NT2/D1 (cell line): ENCODE results near the gene NAXE.

Experiments
- YY1 ChIP-seq: IDR thresholded peaks from 2 replicates; pipeline ENCODE4 v1.6.1; 2011; ENCODE audit not compliant: insufficient read length, insufficient read depth
- ZNF274 ChIP-seq: IDR thresholded peaks from 2 replicates; pipeline ENCODE4 v1.6.1; 2011; ENCODE audit warnings: mild to moderate bottlenecking, low read depth, low read length

DNA sequence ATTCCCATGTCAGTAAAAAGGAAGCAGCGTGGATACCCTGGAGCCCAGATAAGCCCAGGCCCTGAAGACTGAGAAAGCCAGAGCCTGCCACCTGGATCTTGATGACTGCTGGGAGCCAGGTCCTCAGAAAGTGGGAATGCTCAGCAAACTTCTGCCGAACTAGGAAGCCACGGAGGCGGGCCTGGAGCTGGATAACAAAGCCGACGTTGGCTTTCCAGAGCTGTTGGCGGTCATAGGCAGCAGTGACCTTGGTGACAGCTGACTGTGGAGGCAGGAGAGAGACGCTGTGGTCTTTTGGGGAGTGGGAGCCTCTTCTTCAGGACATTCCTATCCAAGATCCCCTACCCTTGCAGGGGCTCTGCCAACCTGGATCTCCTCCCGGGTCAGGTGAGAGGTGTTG is 43.6 kb upstream of the NAXE start:
- TF ChIP-seq YY1 = no peak
- TF ChIP-seq ZNF274 = no peak
